ENCODE data around the gene SLC12A7.

The SLC12A7 gene

GRCh38 chr5:1120236-1120999, 8.6 kb upstream of the SLC12A7 start:
- Histone ChIP-seq H3F3A (ENCODE audit: low read depth) (no peaks in the 10 kb centered on the region), H3K4me3 (ENCODE audit: low read length, poor library complexity, severe bottlenecking) (no peak overlapping the region), H3K79me2 (ENCODE audit: insufficient read depth, low read length) (no peaks in the 10 kb centered on the region), H3K4me1 (ENCODE audit: insufficient read depth, low read length, poor library complexity, severe bottlenecking) (peaks cover 3% of the 10 kb centered on the region), H3K27me3 (ENCODE audit: insufficient read depth, low read length, poor library complexity, severe bottlenecking) (no peaks in the 10 kb centered on the region), H4K20me1 (ENCODE audit: insufficient read depth, low read length, poor library complexity, severe bottlenecking) (no peaks in the 10 kb centered on the region), H3K4me2 (ENCODE audit: low read depth, low read length, poor library complexity, severe bottlenecking) (no peak overlapping the region), H3K9me2 (replicated peaks; ENCODE audit: low read depth, low read length) (no peaks in the 10 kb centered on the region), H3K9me3 (ENCODE audit: insufficient read depth, low read depth, low read length) (no peaks in the 10 kb centered on the region), H2AFZ (ENCODE audit: low read length) (no peak overlapping the region), H3K9ac (ENCODE audit: low read depth, low read length, poor library complexity, severe bottlenecking) (no peak overlapping the region), H3K36me3 (ENCODE audit: insufficient read depth, low read length) (no peaks in the 10 kb centered on the region)
- no peak for TF ChIP-seq CTCF (conservative IDR thresholded peaks at IDR 0.05; ENCODE audit: low read length)
- no peak for TF ChIP-seq EZH2phosphoT487 (IDR thresholded peaks at IDR 0.05; ENCODE audit: borderline replicate concordance)

GRCh38 chr5:1119312-1119831, 7.5 kb upstream of the SLC12A7 start:
- Histone ChIP-seq H3K27me3 (ENCODE audit: insufficient read depth, low read length, poor library complexity, severe bottlenecking) (no peaks in the 10 kb centered on the region), H3K4me1 (ENCODE audit: insufficient read depth, low read length, poor library complexity, severe bottlenecking) (peaks cover 3% of the 10 kb centered on the region), H3K9ac (ENCODE audit: low read depth, low read length, poor library complexity, severe bottlenecking) (no peak overlapping the region)

DNA sequence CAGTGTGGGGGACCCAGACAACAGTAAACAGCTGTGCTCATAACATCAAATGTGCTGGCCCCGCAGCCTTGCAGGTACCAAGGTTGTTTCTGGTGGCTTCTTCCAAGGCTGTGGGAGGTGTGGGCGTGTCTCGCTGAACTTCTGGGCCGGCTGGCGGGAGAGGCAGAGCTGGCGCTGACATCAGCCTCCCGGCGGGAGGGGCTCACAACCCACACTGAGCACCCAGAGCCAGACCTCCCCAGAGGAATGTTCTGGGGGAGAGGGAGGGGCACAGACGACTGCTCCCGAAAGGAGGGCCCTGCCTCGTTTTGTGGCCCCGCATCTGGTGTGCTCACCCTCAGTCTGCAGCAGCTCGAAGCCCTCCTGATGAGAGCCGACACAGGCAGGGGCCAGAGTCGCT, 6.9 kb upstream of the SLC12A7 start:
- Histone ChIP-seq H3K36me3 (ENCODE audit: insufficient read depth, low read length) (no peaks in the 10 kb centered on the region), H3K27me3 (ENCODE audit: insufficient read depth, low read length, poor library complexity, severe bottlenecking) (no peaks in the 10 kb centered on the region), H3K4me3 (ENCODE audit: low read length, poor library complexity, severe bottlenecking) (no peak overlapping the region), H3K79me2 (ENCODE audit: insufficient read depth, low read length) (no peaks in the 10 kb centered on the region), H3K9ac (ENCODE audit: low read depth, low read length, poor library complexity, severe bottlenecking) (no peak overlapping the region), H3K9me3 (ENCODE audit: insufficient read depth, low read depth, low read length) (no peaks in the 10 kb centered on the region), H3K9me2 (replicated peaks; ENCODE audit: low read depth, low read length) (no peaks in the 10 kb centered on the region), H4K20me1 (ENCODE audit: insufficient read depth, low read length, poor library complexity, severe bottlenecking) (no peaks in the 10 kb centered on the region), H3K4me2 (ENCODE audit: low read depth, low read length, poor library complexity, severe bottlenecking) (no peak overlapping the region), H2AFZ (ENCODE audit: low read length) (no peak overlapping the region), H3F3A (ENCODE audit: low read depth) (no peaks in the 10 kb centered on the region), H3K4me1 (ENCODE audit: insufficient read depth, low read length, poor library complexity, severe bottlenecking) (peaks cover 3% of the 10 kb centered on the region)
- no peak for TF ChIP-seq CTCF (conservative IDR thresholded peaks at IDR 0.05; ENCODE audit: low read length)
- TF ChIP-seq EZH2phosphoT487 (IDR thresholded peaks at IDR 0.05; ENCODE audit: borderline replicate concordance), result no peak

More at GRCh38 chr5:1119312-1119831, 7.5 kb upstream of the SLC12A7 start:
- Histone ChIP-seq H3K4me2 (ENCODE audit: low read depth, low read length, poor library complexity, severe bottlenecking) (no peak overlapping the region), H3K9me3 (ENCODE audit: insufficient read depth, low read depth, low read length) (no peaks in the 10 kb centered on the region), H4K20me1 (ENCODE audit: insufficient read depth, low read length, poor library complexity, severe bottlenecking) (no peaks in the 10 kb centered on the region), H3K4me3 (ENCODE audit: low read length, poor library complexity, severe bottlenecking) (no peak overlapping the region), H3K9me2 (replicated peaks; ENCODE audit: low read depth, low read length) (no peaks in the 10 kb centered on the region), H3F3A (ENCODE audit: low read depth) (no peaks in the 10 kb centered on the region), H2AFZ (ENCODE audit: low read length) (no peak overlapping the region), H3K36me3 (ENCODE audit: insufficient read depth, low read length) (no peaks in the 10 kb centered on the region), H3K79me2 (ENCODE audit: insufficient read depth, low read length) (no peaks in the 10 kb centered on the region)
- no peak for TF ChIP-seq CTCF (conservative IDR thresholded peaks at IDR 0.05; ENCODE audit: low read length)
- TF ChIP-seq EZH2phosphoT487 (IDR thresholded peaks at IDR 0.05; ENCODE audit: borderline replicate concordance), result no peak

Data from Loucy (cell line).